ENCODE results near the gene ASMTL. TPM values are rescaled to one million over a fixed set of nuclear protein-coding genes. Genes with fewer than 3 reads are reported as not detected.

The ASMTL gene
- total RNA-seq, 2 donors from 2014 or later: 43.1 to 44.2 TPM

DNA sequence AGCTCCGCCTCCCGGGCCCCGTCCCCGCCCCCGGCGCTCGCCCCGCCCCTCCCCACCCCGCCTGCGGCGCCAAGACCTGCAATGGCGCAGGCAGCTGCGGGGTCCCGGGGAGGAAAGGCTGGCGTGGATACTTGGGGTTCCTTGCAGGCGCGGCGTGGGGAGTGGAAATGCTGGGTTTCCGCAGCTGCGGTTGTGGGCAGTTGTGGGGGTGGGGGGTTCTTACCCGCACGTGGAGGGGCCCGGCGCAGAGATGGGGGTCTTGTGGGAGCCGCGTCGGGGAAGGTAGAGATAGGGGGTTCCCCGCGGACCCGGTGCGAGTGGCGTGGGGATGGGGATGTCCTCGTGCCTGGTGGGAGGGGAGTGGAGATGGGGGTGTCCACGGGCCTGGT is 680 bp upstream of the ASMTL start:
- intact Hi-C loops (cut with DNase I): loop anchor here (2.0 to 10.0 kb wide), 4 partner anchors 61 to 1171 kb away; partner anchors contain the start of genes AKAP17A and SLC25A6
- DNase-seq (ENCODE audit: low spot score): no peak
- 3% methylated on average over 26 of the region's 34 CpGs for WGBS
- peak overlapping the region; percentile 75 to 89 for H3K27ac ChIP-seq
- no peaks in the 10 kb centered on the region for H3K36me3 ChIP-seq
- H3K27me3 ChIP-seq (replicated peaks; ENCODE audit: insufficient read depth): no peaks in the 10 kb centered on the region
- H3K4me3 ChIP-seq: peak overlapping the region; percentile 38 to 62
- TF ChIP-seq POLR2AphosphoS5 (IDR thresholded peaks at IDR 0.05) (no peak), CTCF (IDR thresholded peaks at IDR 0.05) (no peak), POLR2A (IDR thresholded peaks at IDR 0.05) (no peak)
- H3K9me3 ChIP-seq: no peaks in the 10 kb centered on the region
- H3K4me1 ChIP-seq (replicated peaks): peaks cover 9% of the 10 kb centered on the region

DNA sequence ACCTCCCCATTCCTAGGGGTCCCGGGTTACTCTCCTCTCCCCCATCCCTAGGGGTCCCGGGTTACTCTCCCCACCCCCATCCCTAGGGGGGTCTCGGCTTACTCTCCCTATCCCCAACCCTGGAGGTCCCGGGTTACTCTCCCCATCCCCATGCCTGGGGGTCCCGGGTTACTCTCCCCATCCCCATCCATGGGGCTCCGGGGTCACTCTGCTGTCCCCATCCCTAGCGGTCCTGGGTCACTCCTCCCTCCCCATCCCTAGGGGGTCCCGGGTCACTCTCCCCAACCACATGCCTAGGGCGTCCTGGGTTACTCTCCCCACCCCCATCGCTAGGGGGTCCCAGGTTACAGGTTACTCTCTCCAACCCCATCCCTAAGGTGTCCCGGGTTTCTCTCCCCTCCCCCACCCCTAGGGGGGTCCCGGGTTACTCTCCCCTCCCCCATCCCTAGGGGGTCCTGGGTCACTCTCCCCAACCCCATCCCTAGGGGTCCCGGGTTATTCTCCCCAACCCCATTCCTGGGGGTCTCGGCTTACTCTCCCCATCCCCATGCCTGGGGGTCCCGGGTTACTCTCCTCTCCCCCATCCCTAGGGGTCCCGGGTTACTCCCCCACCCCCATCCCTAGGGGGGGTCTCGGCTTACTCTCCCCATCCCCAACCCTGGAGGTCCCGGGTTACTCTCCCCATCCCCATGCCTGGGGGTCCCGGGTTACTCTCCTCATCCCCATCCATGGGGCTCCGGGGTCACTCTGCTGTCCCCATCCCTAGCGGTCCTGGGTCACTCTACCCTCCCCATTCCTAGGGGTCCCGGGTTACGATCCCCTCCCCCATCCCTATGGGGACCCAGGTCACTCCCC is 821 bp downstream of the ASMTL start:
- WGBS: 26% methylated on average over 23 of the region's 23 CpGs
- Histone ChIP-seq H3K27ac (peak overlapping the region; percentile 75 to 89), H3K4me3 (peak overlapping the region; percentile 84 to 96), H3K4me1 (replicated peaks) (peaks cover 9% of the 10 kb centered on the region), H3K9me3 (no peaks in the 10 kb centered on the region), H3K27me3 (replicated peaks; ENCODE audit: insufficient read depth) (no peaks in the 10 kb centered on the region), H3K36me3 (no peaks in the 10 kb centered on the region)
- intact Hi-C loops (cut with DNase I): loop anchor here (2.0 to 10.0 kb wide), 4 partner anchors 59 to 1173 kb away; partner anchors contain the start of genes AKAP17A and SLC25A6
- TF ChIP-seq POLR2A (IDR thresholded peaks at IDR 0.05) (no peak), POLR2AphosphoS5 (IDR thresholded peaks at IDR 0.05) (no peak), CTCF (IDR thresholded peaks at IDR 0.05) (no peak)
- no peak for DNase-seq (ENCODE audit: low spot score)

- intact Hi-C loops (cut with DNase I): loop anchor here (5.0 to 10.0 kb wide), 3 partner anchors 141 to 1174 kb away; partner anchors contain the start of gene AKAP17A
- TF ChIP-seq POLR2AphosphoS5 (IDR thresholded peaks at IDR 0.05) (no peak), CTCF (IDR thresholded peaks at IDR 0.05) (no peak), POLR2A (IDR thresholded peaks at IDR 0.05) (no peak)
- DNase-seq (ENCODE audit: low spot score): no peak
- Histone ChIP-seq H3K4me3 (peak overlapping the region in 1 of 2 donors; percentile 84), H3K4me1 (replicated peaks) (peaks cover 9% of the 10 kb centered on the region), H3K27me3 (replicated peaks; ENCODE audit: insufficient read depth) (no peaks in the 10 kb centered on the region), H3K27ac (peak overlapping the region in 1 of 2 donors; percentile 89), H3K36me3 (no peaks in the 10 kb centered on the region), H3K9me3 (no peaks in the 10 kb centered on the region)
- 88% methylated on average over 6 of the region's 6 CpGs for WGBS
Observed at GRCh38 chrX:1451251-1451660, 1.5 kb downstream of the ASMTL start.

DNA sequence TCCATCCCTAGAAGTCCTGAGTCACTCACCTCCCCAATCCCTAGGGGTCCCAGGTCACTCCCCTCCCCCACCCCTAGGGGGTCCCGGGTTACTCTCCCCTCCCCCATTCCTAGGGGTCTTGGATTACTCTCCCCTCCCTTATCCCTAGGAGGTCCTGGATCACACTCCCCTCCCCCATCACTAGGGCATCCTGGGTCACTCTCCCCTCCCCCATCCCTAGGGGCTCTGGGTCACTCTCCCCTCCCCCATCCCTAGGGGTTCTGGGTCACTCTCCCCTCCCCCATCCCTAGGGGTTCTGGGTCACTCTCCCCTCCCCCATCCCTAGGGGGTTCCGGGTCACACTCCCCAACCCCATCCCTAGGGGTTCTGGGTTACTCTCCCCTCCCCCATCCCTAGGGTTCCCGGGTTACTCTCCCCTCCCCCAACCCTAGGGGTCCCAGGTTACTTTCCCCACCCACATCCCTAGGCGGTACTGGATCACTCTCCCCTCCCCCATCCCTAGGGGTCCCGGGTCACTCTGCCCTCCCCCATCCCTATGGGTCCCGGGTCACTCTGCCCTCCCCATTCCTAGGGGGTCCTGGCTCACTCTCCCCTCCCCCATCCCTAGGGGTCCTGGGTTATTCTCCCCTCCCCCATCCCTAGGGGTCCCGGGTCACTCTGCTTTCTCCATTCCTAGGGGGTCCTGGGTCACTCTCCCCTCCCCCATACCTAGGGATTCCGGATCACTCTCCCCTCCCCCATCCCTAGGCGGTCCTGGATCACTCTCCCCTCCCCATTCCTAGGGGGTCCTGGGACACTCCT is 2.1 kb downstream of the ASMTL start:
- WGBS: 79% methylated on average over 9 of the region's 9 CpGs
- no peak for DNase-seq (ENCODE audit: low spot score)
- Histone ChIP-seq H3K4me1 (replicated peaks) (peaks cover 9% of the 10 kb centered on the region), H3K36me3 (no peaks in the 10 kb centered on the region), H3K27me3 (replicated peaks; ENCODE audit: insufficient read depth) (no peaks in the 10 kb centered on the region), H3K27ac (no peak overlapping the region), H3K4me3 (no peak overlapping the region), H3K9me3 (no peaks in the 10 kb centered on the region)
- intact Hi-C loops (cut with DNase I): loop anchor here (5.0 to 10.0 kb wide), 3 partner anchors 142 to 1174 kb away; partner anchors contain the start of gene AKAP17A
- TF ChIP-seq POLR2A (IDR thresholded peaks at IDR 0.05) (no peak), POLR2AphosphoS5 (IDR thresholded peaks at IDR 0.05) (no peak), CTCF (IDR thresholded peaks at IDR 0.05) (peak in 1 of 4 experiments; percentile 9)

Data from prostate gland (tissue), 2 donors.